Measurements from ENCODE around the gene EXOSC2. TPM values are rescaled to one million over a fixed set of nuclear protein-coding genes. Genes with fewer than 3 reads are reported as not detected.

The EXOSC2 gene
- total RNA-seq, 1 experiment from 2014 or later = 71.5 TPM

DNA sequence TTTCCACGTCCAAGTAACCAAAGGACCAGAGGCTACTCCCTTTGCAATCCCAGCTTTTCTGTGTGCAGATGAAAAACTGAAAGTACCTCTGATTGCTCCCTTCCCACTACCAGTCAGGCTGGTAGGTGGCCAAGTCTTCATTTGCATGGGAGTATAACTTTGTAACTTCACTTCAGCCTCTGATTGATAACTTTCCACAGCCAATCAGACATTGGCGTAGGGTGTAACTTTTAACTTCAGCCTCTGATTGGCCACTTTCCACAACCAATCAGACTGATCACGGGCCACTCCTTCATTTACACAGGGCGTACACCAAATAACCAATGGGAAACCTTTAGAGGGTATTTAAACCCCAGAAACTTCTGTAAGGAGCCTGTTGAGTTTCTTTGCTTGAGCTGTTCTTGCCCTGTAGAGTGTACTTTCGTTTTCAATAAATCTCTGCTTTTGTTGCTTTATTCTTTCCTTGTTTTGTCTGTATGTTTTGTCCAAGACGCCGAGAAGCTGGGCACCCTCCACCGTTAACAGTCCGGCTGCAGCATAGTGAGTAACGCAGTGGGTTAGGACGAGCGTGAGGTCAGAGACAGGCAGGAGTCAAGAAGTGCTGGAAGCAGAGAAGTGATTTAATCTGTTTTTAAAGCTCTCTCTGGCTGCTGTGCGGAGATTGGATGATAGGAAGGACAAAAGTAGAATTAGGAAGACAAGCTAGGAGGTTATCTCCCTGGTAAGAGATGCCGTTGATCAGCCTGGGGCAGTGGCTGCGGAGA lies 3.5 kb upstream of the EXOSC2 start:
- intact Hi-C loops (cut with micrococcal nuclease) = no loop called here
- H3K9ac ChIP-seq (ENCODE audit: low read length) = no peak overlapping the region
- ChIA-PET CTCF (interaction anchor here (1.6 kb wide), 1 partner anchor 11 kb away, joined by 4 read pairs; no protein-coding TSS in a partner anchor), RAD21 (ENCODE audit: low non-redundant PET in 1 of 2, low total read pairs in 2 of 2, uncharacterized antibody in 2 of 2, unreplicated experiment in 2 of 2) (no interaction called here), POLR2A (interaction anchor here (1.5 kb wide), 1 partner anchor 11 kb away, joined by 3 read pairs; no protein-coding TSS in a partner anchor)
- H3K4me2 ChIP-seq (ENCODE audit: low read length) = peak overlapping the region; percentile 54
- TF ChIP-seq POLR2AphosphoS5 (IDR thresholded peaks at IDR 0.05; ENCODE audit: low read depth, low read length) = peak; percentile 50
- no peak for TF ChIP-seq SRF (IDR thresholded peaks at IDR 0.05; ENCODE audit: low read depth)
- ATAC-seq (peak; percentile 52), DNase-seq (ENCODE audit: low read depth, low spot score) (peak; percentile 69)
- H3K4me1 ChIP-seq (ENCODE audit: control insufficient read depth in 1 of 2, insufficient read depth in 2 of 2, low read length in 2 of 2) = peaks cover 0 to 24% of the 10 kb centered on the region in 2 experiments; a peak in 3 of 4 replicates
- no peak overlapping the region for H3K27ac ChIP-seq (ENCODE audit: low read depth, low read length)
- H3K79me2 ChIP-seq (ENCODE audit: insufficient read depth, low read length) = peaks cover 16% of the 10 kb centered on the region
- BruUV-seq (replicated peaks) = no TSS peak
- H4K20me1 ChIP-seq (ENCODE audit: insufficient read depth) = no peaks in the 10 kb centered on the region
- peaks cover 0 to 3% of the 10 kb centered on the region in 2 experiments; a peak in 2 of 4 replicates for H3K36me3 ChIP-seq (ENCODE audit: control insufficient read depth in 1 of 2, insufficient read depth in 2 of 2, low read length in 2 of 2)
- peaks cover 0 to 6% of the 10 kb centered on the region in 2 experiments; a peak in 1 of 4 replicates for H3K9me3 ChIP-seq (ENCODE audit: control insufficient read depth in 1 of 2, insufficient read depth in 1 of 2, low read depth in 1 of 2, low read length in 2 of 2)
- H3K9me2 ChIP-seq (ENCODE audit: insufficient read depth) = no peaks in the 10 kb centered on the region
- peak overlapping the region; percentile 27 to 41 for H3K4me3 ChIP-seq (replicated peaks in 1 of 2; ENCODE audit: low read depth in 1 of 2, low read length in 2 of 2)
- peak overlapping the region; percentile 80 for H2AFZ ChIP-seq (ENCODE audit: low read depth, low read length, poor library complexity, severe bottlenecking)
- no peaks in the 10 kb centered on the region for H3K27me3 ChIP-seq (ENCODE audit: insufficient read depth, low read length)

DNA sequence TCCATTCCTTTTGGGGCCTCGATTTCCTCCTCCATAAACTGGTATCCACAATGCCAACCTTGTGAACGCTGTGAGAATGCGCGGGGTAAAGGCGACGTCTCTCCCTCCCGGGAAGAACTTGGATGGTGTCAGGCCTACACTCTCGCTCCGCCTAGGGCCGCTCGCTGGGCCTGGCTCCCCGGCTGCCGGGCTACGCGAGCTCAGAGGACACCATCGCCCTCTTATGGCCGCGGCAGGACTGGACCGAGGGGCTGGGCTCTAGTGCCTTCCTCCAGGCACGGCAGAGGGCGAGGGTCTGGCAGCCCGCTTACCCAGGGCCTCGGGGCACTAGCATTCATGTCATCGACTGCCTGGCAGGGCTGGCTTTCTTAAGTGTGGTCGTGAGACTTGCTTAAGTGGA lies 1.3 kb upstream of the EXOSC2 start:
- no TSS peak for BruUV-seq (replicated peaks)
- ATAC-seq = no peak
- Histone ChIP-seq H3K9me2 (ENCODE audit: insufficient read depth) (no peaks in the 10 kb centered on the region), H3K9me3 (ENCODE audit: control insufficient read depth in 1 of 2, insufficient read depth in 1 of 2, low read depth in 1 of 2, low read length in 2 of 2) (peaks cover 0 to 5% of the 10 kb centered on the region in 2 experiments; a peak in 1 of 4 replicates), H3K4me2 (ENCODE audit: low read length) (no peak overlapping the region), H3K27me3 (ENCODE audit: insufficient read depth, low read length) (no peaks in the 10 kb centered on the region), H3K36me3 (ENCODE audit: control insufficient read depth in 1 of 2, insufficient read depth in 2 of 2, low read length in 2 of 2) (peaks cover 20 to 24% of the 10 kb centered on the region in 2 experiments; a peak in 3 of 4 replicates), H3K27ac (ENCODE audit: low read depth, low read length) (no peak overlapping the region), H3K4me3 (replicated peaks in 1 of 2; ENCODE audit: low read depth in 1 of 2, low read length in 2 of 2) (no peak overlapping the region), H4K20me1 (ENCODE audit: insufficient read depth) (no peaks in the 10 kb centered on the region; the same call in 1 of the 2 replicates), H3K79me2 (ENCODE audit: insufficient read depth, low read length) (peaks cover 38% of the 10 kb centered on the region), H3K9ac (ENCODE audit: low read length) (no peak overlapping the region), H3K4me1 (ENCODE audit: control insufficient read depth in 1 of 2, insufficient read depth in 2 of 2, low read length in 2 of 2) (peaks cover 0 to 28% of the 10 kb centered on the region in 2 experiments; a peak in 3 of 4 replicates), H2AFZ (ENCODE audit: low read depth, low read length, poor library complexity, severe bottlenecking) (no peak overlapping the region)
- CTCF ChIA-PET = interaction anchor here (1.4 to 2.2 kb wide), 2 partner anchors 10 to 245 kb away, joined by 3 to 16 read pairs; no protein-coding TSS in a partner anchor
- no peak for DNase-seq (ENCODE audit: low read depth, low spot score)
- intact Hi-C loops (cut with micrococcal nuclease) = no loop called here
- RAD21 ChIA-PET (ENCODE audit: low non-redundant PET in 1 of 2, low total read pairs in 2 of 2, uncharacterized antibody in 2 of 2, unreplicated experiment in 2 of 2) = no interaction called here
- POLR2A ChIA-PET = no interaction called here
- TF ChIP-seq CBX3 (IDR thresholded peaks at IDR 0.05; ENCODE audit: low read depth) (peak; percentile 60; the same call in 1 of the 2 replicates), ELF1 (IDR thresholded peaks at IDR 0.05; ENCODE audit: borderline replicate concordance, low read depth) (no peak), ZNF274 (IDR thresholded peaks at IDR 0.05; ENCODE audit: low read depth, low read length) (no peak), CEBPB (IDR thresholded peaks at IDR 0.05; ENCODE audit: low read depth) (no peak), FOSL1 (IDR thresholded peaks at IDR 0.05; ENCODE audit: low read depth) (no peak), POLR2AphosphoS5 (IDR thresholded peaks at IDR 0.05; ENCODE audit: low read depth, low read length) (no peak), EZH2 (IDR thresholded peaks at IDR 0.05) (no peak), ZFX (IDR thresholded peaks at IDR 0.05) (no peak), SP1 (IDR thresholded peaks at IDR 0.05; ENCODE audit: low read depth) (no peak), SRF (IDR thresholded peaks at IDR 0.05; ENCODE audit: low read depth) (no peak)
- TF ChIP-seq, protein P1, sequence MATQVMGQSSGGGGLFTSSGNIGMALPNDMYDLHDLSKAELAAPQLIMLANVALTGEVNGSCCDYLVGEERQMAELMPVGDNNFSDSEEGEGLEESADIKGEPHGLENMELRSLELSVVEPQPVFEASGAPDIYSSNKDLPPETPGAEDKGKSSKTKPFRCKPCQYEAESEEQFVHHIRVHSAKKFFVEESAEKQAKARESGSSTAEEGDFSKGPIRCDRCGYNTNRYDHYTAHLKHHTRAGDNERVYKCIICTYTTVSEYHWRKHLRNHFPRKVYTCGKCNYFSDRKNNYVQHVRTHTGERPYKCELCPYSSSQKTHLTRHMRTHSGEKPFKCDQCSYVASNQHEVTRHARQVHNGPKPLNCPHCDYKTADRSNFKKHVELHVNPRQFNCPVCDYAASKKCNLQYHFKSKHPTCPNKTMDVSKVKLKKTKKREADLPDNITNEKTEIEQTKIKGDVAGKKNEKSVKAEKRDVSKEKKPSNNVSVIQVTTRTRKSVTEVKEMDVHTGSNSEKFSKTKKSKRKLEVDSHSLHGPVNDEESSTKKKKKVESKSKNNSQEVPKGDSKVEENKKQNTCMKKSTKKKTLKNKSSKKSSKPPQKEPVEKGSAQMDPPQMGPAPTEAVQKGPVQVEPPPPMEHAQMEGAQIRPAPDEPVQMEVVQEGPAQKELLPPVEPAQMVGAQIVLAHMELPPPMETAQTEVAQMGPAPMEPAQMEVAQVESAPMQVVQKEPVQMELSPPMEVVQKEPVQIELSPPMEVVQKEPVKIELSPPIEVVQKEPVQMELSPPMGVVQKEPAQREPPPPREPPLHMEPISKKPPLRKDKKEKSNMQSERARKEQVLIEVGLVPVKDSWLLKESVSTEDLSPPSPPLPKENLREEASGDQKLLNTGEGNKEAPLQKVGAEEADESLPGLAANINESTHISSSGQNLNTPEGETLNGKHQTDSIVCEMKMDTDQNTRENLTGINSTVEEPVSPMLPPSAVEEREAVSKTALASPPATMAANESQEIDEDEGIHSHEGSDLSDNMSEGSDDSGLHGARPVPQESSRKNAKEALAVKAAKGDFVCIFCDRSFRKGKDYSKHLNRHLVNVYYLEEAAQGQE (IDR thresholded peaks at IDR 0.05; ENCODE audit: low read depth) = no peak
- TF ChIP-seq, protein P2, sequence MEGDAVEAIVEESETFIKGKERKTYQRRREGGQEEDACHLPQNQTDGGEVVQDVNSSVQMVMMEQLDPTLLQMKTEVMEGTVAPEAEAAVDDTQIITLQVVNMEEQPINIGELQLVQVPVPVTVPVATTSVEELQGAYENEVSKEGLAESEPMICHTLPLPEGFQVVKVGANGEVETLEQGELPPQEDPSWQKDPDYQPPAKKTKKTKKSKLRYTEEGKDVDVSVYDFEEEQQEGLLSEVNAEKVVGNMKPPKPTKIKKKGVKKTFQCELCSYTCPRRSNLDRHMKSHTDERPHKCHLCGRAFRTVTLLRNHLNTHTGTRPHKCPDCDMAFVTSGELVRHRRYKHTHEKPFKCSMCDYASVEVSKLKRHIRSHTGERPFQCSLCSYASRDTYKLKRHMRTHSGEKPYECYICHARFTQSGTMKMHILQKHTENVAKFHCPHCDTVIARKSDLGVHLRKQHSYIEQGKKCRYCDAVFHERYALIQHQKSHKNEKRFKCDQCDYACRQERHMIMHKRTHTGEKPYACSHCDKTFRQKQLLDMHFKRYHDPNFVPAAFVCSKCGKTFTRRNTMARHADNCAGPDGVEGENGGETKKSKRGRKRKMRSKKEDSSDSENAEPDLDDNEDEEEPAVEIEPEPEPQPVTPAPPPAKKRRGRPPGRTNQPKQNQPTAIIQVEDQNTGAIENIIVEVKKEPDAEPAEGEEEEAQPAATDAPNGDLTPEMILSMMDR (IDR thresholded peaks at IDR 0.05 in 2 of 3, conservative IDR thresholded peaks at IDR 0.05 in 1 of 3; ENCODE audit: borderline replicate concordance in 1 of 3, insufficient read depth in 1 of 3, low read depth in 2 of 3, low read length in 2 of 3) = peak in 2 of 3 experiments; percentile 30 to 53; a peak in 4 of 6 replicates
